Urothelium cell line (cell line): ENCODE measurements around the gene TBC1D7.

Experiments
- DNase-seq: peaks from one replicate; pipeline ENCODE4 v3.0.0; 2011; ENCODE audit warnings: low spot score, mixed read lengths
- FAIRE-seq: peaks from 2 replicates; lab custom pipeline; 2011; peaks lifted over from hg19 to GRCh38; lab: Jason Lieb, UNC

Gene TBC1D7

DNA sequence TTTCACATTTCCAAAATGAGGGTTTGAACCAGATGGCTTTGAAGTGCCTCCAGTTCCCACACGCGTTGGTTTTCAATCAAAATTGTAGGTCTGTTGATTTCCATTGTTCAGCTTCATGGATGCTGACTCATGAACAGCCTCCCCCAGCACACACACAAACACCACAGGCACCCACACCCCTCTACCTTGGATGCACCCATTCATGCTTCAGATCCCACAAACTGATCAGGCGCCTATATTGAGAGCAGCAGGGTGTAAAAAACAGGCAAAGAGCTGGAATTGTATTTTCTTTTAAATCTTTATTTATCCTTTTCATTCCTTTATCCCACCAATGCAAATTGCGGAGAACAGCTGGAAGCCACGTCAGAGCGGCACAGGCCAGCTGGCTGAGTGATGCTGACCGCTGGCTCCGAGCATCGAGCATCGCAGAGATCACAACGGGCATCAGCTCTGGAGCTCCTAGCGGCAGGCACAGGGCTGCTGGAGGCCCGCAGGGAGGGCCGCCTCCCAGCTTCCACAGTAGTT lies 29.3 kb upstream of the TBC1D7 start:
- FAIRE-seq = no peak
- DNase-seq = peak; percentile 47

DNA sequence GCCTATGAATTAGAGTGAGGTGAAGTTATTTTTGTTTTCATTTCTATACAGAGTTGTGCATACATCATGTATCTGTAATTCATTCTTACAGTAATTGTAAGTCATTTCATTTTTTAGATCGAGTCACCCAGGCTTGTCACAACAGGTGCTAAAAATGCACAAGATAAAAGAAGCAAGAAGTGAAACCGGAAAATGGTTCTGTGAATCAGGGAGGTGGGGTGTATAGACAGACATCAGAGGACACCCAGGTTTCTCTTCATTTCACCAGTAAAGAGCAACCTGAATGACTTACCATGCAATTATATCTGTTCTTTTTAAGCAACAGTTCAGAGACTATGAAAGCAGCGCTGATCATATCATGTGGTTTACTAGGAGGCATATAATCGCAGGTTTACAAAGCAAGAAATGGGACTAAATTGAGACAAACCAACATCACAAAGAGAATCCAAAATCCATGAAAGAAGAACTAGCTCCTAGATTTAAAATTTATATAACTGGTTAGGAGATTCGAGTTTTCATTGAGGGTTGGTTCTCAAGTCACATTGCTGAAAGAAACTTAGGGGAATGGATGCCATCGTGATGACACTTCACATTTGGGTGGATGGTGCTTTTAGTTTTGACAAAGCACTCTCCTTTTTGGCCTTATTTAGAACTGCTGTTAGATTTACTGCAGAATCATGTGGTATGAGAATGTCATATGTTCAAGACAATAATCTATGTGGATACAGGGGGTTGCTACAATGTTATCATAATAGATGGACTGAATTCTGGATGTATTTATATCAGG lies 27.9 kb upstream of the TBC1D7 start:
- DNase-seq (no peak), FAIRE-seq (no peak)

DNA sequence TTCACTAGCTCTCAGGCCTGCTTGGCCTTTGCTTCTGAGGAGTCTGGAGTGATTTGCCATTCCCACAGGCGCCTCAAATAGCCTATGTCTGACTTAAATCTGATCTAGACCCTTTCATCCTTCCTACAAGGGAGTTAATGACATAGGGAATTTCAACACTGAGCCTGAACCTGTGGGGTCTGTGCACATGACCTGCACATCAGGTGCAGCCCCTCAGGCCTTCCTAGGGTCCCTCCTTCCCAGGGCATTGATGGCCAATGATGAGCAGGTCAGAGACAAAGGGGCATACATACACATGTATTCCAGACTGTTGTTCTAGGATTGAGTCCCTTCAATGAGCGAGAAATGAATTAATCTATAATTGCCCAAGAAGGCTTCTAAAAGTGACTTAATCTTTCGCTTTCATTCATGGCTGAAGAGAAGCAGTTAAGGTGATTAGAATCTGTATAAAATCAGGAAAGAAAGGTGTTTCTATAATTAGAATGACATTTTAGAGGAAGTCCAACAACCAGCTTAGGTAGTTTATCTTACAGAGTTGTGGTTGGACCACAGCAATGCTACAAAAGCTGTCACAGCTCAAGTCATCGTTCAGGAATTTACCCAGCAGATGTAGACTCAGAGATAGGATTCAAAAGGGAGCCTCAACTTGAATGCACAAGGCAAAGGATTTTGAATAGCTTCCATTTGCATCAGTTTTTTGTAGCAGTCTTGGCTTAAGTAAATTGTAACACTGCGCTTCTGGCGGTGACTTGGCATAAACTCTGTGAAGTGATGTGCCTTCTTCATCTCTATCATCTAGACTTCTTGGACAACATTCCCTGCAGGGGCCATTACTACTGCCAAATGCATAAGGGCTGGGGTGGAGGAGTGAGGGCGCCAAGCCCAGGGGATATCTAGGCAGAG lies 27.0 kb upstream of the TBC1D7 start:
- DNase-seq = peak; percentile 74
- no peak for FAIRE-seq

DNA sequence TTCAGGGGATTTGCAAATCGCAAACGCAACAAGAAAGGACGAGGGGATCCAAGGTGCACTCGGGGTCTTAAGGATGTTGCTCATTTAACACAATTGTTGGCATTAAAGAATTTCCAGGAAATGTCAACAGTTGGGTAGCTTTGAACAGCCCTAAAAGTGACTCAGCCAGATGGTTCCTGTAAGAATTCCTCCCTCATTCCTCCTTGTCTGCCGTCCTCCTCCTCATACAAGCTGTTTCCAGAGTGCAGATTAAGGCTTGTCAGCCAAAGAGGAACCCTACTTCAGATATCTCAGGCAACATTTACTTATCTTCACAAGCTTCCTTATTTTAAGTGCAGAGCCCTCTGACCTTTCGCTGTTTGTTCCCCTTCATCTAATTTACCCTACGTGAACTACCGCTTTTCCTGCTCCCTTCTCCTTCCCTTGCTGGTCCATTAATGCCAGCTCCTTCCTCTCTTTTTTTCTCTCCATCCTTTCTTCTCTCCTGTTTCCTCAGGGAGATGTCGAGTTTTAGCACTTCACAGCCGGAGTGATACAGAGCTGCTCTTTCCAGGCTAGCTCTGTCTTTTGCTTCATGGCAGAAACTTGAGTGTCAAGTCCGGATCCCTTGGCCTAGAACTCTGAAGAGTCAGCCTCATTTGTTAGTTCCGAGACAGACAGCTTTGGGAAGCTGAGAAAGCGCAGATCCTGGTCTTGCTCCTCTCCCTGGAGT lies 26.1 kb upstream of the TBC1D7 start:
- no peak for FAIRE-seq
- DNase-seq = peak; percentile 44

DNA sequence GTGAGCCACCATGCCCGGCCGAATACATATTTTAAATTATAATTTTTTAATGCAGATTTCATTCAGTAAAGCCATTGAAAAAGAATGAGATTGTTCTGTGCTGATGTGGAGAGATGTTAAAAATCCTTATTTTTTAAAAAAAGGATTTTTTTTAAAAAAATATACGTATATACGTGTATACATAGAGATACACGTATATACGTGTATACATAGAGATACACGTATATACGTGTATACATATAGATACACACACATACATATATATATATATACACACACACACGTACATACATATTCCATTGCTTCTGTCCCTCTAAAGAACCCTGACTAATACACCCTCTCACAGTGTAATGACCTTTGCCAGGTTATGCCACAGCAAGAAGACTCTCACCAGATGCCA lies 23.8 kb upstream of the TBC1D7 start:
- FAIRE-seq = no peak
- DNase-seq = no peak

GRCh38 chr6:13351271-13351670 lies 22.9 kb upstream of the TBC1D7 start:
- DNase-seq (no peak), FAIRE-seq (no peak)

- FAIRE-seq = no peak
- DNase-seq = no peak
Observed at GRCh38 chr6:13349811-13350506, 21.6 kb upstream of the TBC1D7 start.

DNA sequence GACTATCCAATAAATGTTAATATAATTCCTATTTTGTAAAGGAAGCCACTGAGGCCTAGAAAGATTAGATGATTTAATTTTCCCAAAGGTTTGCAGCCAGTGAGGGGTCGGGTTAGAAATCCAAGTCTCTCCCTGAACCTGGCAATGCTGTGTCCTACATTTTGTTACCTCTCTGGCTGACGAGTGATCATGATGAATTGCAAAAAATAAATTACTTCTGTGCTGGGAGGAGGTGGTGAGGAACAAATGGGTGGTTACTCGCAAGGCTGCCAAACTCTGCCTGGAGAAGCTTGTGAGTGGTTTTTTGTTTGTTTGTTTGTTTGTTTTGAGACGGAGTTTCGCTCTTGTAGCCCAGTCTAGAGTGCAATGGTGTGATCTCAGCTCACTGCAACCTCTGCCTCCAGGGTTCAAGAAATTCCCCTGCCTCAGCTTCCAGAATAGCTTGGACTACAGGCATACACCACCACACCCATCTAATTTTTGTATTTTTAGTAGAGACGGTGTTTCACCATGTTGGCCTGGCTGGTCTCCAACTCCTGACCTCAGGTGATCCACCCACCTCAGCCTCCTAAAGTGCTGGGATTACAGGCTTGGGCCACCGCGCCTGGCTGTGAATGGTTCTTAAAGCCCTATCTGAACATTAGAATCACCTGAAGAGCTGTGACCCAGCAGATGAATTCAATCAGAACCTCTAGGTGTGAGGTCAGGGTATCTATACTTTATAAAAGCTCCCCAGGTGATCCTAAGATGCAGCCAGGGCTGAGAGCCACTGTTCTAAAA lies 20.2 kb upstream of the TBC1D7 start:
- DNase-seq = no peak
- FAIRE-seq = no peak

GRCh38 chr6:13346245-13346644 lies 17.9 kb upstream of the TBC1D7 start:
- no peak for FAIRE-seq
- no peak for DNase-seq

DNA sequence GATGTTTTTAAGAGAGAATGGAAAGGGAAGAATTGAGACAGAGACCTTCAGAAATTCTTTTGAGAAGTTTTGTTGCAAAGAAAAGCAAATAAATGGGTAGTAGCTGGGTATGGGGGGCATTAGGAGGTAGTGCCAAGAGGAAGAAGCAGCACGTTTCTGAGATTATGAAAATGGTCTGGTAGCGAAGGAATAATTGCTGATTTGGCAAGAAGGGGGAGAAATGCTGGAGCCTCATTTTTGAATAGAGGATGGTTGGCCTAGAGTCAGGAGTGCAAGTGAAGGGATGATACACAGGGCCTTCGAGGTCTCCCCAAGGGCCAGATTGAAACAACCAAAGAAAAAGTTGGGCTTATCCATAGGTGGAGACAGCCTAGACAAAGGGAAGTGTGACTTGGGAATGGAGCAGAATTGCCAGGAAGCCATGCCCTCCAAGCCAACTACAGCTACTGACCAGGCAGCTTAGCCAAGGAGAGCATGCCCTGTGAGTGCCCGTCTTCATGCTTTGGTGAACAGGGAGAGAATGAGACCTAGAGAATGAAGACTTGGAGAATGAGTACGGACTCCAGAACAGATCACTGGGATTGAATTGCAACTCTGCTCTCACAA lies 14.2 kb upstream of the TBC1D7 start:
- DNase-seq (no peak), FAIRE-seq (no peak)

- DNase-seq = no peak
- FAIRE-seq = no peak
Observed at GRCh38 chr6:13339863-13340630, 11.7 kb upstream of the TBC1D7 start.

GRCh38 chr6:13338038-13338437 lies 9.7 kb upstream of the TBC1D7 start:
- no peak for DNase-seq
- no peak for FAIRE-seq

DNA sequence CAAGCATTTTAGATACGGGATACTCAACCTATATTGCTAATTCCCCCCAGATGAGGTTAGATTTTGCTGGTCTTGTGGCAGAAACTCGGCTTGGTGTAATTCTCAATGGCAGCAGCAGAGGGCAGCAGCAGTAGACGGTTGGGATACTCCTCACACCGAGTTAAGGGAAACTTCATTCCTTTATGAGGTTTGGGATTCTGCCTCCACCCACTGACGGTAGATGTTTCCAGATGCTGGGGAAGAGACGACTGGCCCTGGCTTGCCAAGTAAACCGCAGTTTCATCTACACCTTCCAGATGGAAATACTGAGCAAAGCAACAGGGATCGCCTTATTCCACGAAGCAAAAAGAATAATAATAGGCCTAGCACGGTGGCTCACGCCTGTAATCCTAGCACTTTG lies 8.2 kb upstream of the TBC1D7 start:
- FAIRE-seq = no peak
- peak; percentile 77 for DNase-seq

DNA sequence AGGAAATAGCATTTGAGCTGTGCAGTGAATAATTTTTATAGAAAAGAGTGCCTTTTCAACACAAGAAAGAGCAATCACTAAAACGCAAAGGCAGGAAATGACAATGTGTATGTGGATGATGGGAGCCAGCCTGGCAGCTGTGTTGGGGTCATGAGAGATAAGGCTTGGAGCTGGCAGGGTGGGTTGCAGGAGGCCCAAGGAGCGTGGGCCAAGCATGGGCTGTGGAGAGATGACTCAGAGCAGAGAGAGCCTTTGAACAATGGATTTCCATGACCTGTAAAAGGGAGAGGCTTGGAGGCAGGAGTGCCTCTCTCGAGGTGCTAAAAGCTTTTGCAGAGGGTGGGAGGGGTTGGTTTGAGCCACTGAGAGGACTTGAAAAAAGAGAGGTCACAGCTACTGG lies 6.6 kb upstream of the TBC1D7 start:
- DNase-seq (peak; percentile 33), FAIRE-seq (no peak)

DNA sequence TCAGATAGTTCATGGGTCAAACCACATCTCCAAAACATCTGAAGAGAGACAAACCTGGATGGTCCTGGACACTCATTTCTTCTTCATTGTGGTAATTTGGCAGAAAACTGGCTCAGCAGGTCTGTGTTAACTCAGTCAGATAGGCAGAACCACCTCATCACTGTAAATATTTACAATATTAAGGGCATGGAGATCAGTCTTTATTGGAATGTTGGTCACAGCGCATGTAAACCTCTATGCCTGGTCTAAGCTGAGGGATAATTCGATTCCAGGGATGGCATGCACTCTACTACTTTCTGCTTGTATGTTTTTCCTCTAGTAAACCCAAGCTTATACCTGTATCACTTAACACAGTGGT lies 4.0 kb upstream of the TBC1D7 start:
- DNase-seq = no peak
- FAIRE-seq = no peak

DNA sequence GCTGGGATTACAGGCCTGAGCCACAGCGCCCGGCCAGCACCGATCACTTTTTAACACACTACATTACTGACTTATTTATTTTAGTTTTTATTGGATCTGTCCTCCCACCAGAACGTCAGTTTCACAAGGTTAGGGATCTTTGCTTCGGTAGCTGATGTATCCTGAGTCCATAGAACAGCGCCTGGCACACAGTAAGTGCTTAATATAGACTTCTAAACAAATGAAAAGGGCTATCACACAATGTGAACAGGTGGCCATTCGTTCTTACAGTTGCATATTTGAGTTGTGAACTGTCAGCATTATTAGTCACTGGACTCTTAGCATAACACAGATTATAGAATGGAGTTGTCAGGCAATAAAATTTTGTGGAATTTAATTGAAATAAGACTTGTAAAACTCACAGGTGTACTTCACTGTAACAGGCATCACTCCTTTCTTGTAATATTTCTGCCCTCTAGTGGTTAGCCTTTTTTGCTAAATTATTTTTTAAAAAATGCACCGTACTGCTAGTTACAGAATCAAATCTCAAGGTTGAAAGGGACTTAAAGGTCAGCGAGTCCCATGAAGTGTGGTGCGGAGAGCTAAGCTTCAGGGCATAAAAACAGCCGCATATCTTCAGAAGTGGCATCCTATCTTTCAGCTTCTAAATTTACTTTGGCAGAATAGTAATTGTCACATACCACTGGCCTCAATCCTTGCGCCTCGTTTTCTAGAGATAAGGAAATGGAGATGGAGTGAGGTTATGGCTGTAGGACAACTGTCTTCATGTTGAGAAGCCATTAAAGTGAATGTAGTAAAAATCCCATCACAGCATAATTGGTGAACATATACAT lies 3.4 kb upstream of the TBC1D7 start:
- no peak for FAIRE-seq
- peak; percentile 25 for DNase-seq

- FAIRE-seq (no peak), DNase-seq (no peak)
Observed at GRCh38 chr6:13328875-13329183, 492 bp upstream of the TBC1D7 start.

- no peak for FAIRE-seq
Observed at GRCh38 chr6:13327691-13328075, 654 bp downstream of the TBC1D7 start.

More at GRCh38 chr6:13327691-13328075, 654 bp downstream of the TBC1D7 start:
- no peak for DNase-seq
